ENCODE measurements around the gene SSMEM1.

GRCh38 chr7:130189343-130189742, 18.3 kb upstream of the SSMEM1 start:
- TF ChIP-seq POLR2A (IDR thresholded peaks at IDR 0.05; ENCODE audit: low read depth, low read length) (no peak), POU2F2 (IDR thresholded peaks at IDR 0.05; ENCODE audit: low read depth, low read length) (no peak), POLR2AphosphoS5 (IDR thresholded peaks at IDR 0.05; ENCODE audit: low read depth, low read length) (no peak), SPI1 (IDR thresholded peaks at IDR 0.05; ENCODE audit: low read depth, low read length) (no peak), TAF1 (IDR thresholded peaks at IDR 0.05; ENCODE audit: low read depth, low read length) (no peak)
